ENCODE measurements around the gene PFKFB4. TPM values are rescaled to one million over a fixed set of nuclear protein-coding genes. Genes with fewer than 3 reads are reported as not detected.

PFKFB4 gene
- total RNA-seq, 2 experiments from 2014 or later = 58.4 to 63.7 TPM

GRCh38 chr3:48470286-48470685 is 86.3 kb downstream of the PFKFB4 start:
- CTCF ChIA-PET = interaction anchor here (0.9 to 1.6 kb wide), 2 partner anchors 31 to 35 kb away, joined by 3 to 6 read pairs; no protein-coding TSS in a partner anchor
- intact Hi-C loops (cut with DNase I, micrococcal nuclease) = loop anchor here in 1 of 2 experiments (5.0 kb wide), 3 partner anchors 537 to 1088 kb away; partner anchors contain the start of genes PTPN23, SMARCC1 and WDR6

DNA sequence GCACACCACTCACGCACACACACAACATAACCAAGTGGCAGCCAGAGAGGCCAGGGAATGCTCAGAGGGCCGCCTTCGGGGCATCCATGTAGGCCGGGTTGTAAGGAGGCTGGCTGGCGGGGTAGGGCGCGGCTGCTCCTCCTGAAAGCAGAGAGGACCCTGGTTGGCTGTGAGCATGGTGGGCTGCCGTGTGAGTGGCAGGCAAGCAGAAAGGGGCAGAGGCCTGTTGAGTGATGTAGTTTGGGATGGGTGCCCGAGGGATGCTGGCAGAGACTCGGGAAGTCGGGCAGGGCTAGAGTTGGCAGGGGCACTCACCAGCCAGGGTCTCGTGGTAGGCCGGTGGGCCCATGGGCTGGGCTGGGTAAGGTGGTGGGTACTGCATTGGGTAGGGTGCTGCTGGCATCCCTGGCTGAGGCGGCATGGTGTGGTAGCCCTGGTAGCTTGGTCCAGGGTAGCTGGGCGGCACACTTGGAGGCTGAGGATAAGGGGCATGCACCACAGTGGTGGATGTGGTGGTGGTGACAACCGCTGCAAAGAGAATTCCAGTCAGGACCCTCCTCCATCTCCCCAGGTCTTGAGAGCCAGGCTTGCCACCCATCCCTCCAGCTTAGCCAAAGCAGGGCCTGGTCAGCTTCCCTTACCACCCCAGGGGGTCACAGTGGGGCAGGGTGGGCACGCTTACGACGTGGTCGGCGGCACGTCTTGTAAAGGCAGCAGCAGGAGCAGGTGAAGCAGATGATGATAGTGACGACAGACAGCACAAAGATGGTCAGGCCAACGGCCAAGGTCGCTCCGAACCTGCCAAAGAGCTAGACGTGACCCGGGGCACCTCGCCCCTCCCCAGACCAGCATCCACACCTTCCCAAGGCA is 87.3 kb downstream of the PFKFB4 start:
- POLR2A ChIA-PET = interaction anchor here (0.6 kb wide), 1 partner anchor 142 kb away, joined by 6 read pairs; no protein-coding TSS in a partner anchor

More at GRCh38 chr3:48470286-48470685, 86.3 kb downstream of the PFKFB4 start:
- POLR2A ChIA-PET = interaction anchor here (1.0 kb wide), 1 partner anchor 87 kb away, joined by 4 read pairs; the partner anchor contains the start of gene PFKFB4
- Mint-ChIP-seq H3K27ac (peak overlapping the region; percentile 90), H3K4me1 (peaks cover 60% of the 10 kb centered on the region), H3K9me3 (ENCODE audit: low read depth) (no peaks in the 10 kb centered on the region), H3K27me3 (no peaks in the 10 kb centered on the region), H3K4me3 (peak overlapping the region; percentile 20), H3K36me3 (ENCODE audit: low read depth) (peaks cover 44% of the 10 kb centered on the region)
- DNase-seq (no peak), ATAC-seq (no peak)

DNA sequence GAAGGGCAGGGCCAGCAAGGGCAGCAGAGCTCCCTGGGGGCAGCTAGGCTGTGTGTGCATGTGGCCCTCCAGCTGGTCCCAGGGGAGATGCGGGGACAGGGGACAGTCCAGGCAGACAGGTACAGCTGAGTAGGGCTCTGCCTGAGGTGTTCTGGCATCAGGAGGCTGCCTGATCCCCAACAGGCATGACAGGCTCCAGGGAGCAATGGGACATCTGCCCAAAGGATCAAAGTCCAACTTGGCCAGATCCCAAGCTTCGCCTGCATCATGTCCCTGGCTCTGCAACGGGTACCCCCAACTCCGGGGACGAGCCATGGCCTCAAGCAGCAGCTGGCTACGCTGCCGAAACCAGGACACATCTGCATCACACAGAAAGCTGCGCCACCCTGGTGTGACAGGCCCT is 88.3 kb downstream of the PFKFB4 start:
- H3K9me3 Mint-ChIP-seq (ENCODE audit: low read depth) = no peaks in the 10 kb centered on the region
- intact Hi-C loops (cut with DNase I, micrococcal nuclease) = loop anchor here in 1 of 2 experiments (5.0 kb wide), 1 partner anchor 79 kb away; no protein-coding TSS in a partner anchor
- peak overlapping the region; percentile 96 for H3K27ac Mint-ChIP-seq
- CTCF ChIA-PET = interaction anchor here (1.4 to 1.5 kb wide), 2 partner anchors 68 to 88 kb away, joined by 3 read pairs; partner anchors contain the start of gene PFKFB4
- peaks cover 52% of the 10 kb centered on the region for H3K4me1 Mint-ChIP-seq
- no peak for DNase-seq
- POLR2A ChIA-PET = no interaction called here
- ATAC-seq = no peak
- H3K36me3 Mint-ChIP-seq (ENCODE audit: low read depth) = peaks cover 44% of the 10 kb centered on the region
- H3K27me3 Mint-ChIP-seq = no peaks in the 10 kb centered on the region
- peak overlapping the region; percentile 93 for H3K4me3 Mint-ChIP-seq

More for the DNA sequence above, 87.3 kb downstream of the PFKFB4 start:
- Mint-ChIP-seq H3K9me3 (ENCODE audit: low read depth) (no peaks in the 10 kb centered on the region), H3K4me3 (peak overlapping the region; percentile 93), H3K36me3 (ENCODE audit: low read depth) (peaks cover 44% of the 10 kb centered on the region), H3K27me3 (no peaks in the 10 kb centered on the region), H3K27ac (peak overlapping the region; percentile 96), H3K4me1 (peaks cover 58% of the 10 kb centered on the region)
- CTCF ChIA-PET = interaction anchor here (0.6 to 1.6 kb wide), 3 partner anchors 34 to 398 kb away, joined by 3 to 6 read pairs (median 3); no protein-coding TSS in a partner anchor
- ATAC-seq (no peak), DNase-seq (no peak)
- intact Hi-C loops (cut with DNase I, micrococcal nuclease) = loop anchor here in 1 of 2 experiments (5.0 kb wide), 1 partner anchor 78 kb away; no protein-coding TSS in a partner anchor

Small RNA genes lying within 50 kb of the gene (microRNA-seq; reads per million reads assigned to microRNA genes)
- gene MIR6823 (ENCODE audit: borderline replicate concordance) (not detected), gene MIR711 (ENCODE audit: borderline replicate concordance) (not detected)

Other genes starting within 250 kb of the PFKFB4 start
- not detected for gene SPINK8, start 223.1 kb downstream of the PFKFB4 start, total RNA-seq
- under 1 TPM; 0.11 to 0.16 TPM for gene FBXW12, start 184.6 kb downstream of the PFKFB4 start, total RNA-seq
- 1 to 10 TPM; 3.7 to 5.1 TPM for gene PLXNB1, start 126.7 kb downstream of the PFKFB4 start, total RNA-seq
- 10 to 100 TPM; 17.5 to 25.0 TPM for gene CCDC51, start 116.7 kb downstream of the PFKFB4 start, total RNA-seq
- gene TMA7, start 116.5 kb downstream of the PFKFB4 start, total RNA-seq = 100 to 1,000 TPM; 260 to 324 TPM
- gene ATRIP, start 110.1 kb downstream of the PFKFB4 start, total RNA-seq = 10 to 100 TPM; 16.8 to 21.0 TPM
- 10 to 100 TPM; 52.9 to 68.8 TPM for gene SHISA5, start 52.6 kb downstream of the PFKFB4 start, total RNA-seq
- gene UCN2, start 7.0 kb upstream of the PFKFB4 start, total RNA-seq = not detected
- gene COL7A1, start 38.5 kb upstream of the PFKFB4 start, total RNA-seq = under 1 TPM; 0.65 to 0.85 TPM
- gene UQCRC1, start 52.8 kb upstream of the PFKFB4 start, total RNA-seq = 100 to 1,000 TPM; 205 to 231 TPM
- gene TMEM89, start 65.0 kb upstream of the PFKFB4 start, total RNA-seq = under 1 TPM in 1 of 2 experiments, not detected in 1; 0.30 TPM
- gene SLC26A6, start 78.7 kb upstream of the PFKFB4 start, total RNA-seq = 10 to 100 TPM; 35.0 to 38.5 TPM
- 1 to 10 TPM; 7.9 to 8.1 TPM for gene CELSR3, start 106.1 kb upstream of the PFKFB4 start, total RNA-seq
- 10 to 100 TPM; 61.0 to 67.3 TPM for gene NCKIPSD, start 129.1 kb upstream of the PFKFB4 start, total RNA-seq
- 10 to 100 TPM; 39.4 to 48.3 TPM for gene IP6K2, start 160.4 kb upstream of the PFKFB4 start, total RNA-seq